ENCODE results near the gene XCL2. TPM values are rescaled to one million over a fixed set of nuclear protein-coding genes. Genes with fewer than 3 reads are reported as not detected.

Gene XCL2
- total and polyA plus RNA-seq, 3 experiments from 2014 or later = 90.6 to 350 (median 316) TPM

DNA sequence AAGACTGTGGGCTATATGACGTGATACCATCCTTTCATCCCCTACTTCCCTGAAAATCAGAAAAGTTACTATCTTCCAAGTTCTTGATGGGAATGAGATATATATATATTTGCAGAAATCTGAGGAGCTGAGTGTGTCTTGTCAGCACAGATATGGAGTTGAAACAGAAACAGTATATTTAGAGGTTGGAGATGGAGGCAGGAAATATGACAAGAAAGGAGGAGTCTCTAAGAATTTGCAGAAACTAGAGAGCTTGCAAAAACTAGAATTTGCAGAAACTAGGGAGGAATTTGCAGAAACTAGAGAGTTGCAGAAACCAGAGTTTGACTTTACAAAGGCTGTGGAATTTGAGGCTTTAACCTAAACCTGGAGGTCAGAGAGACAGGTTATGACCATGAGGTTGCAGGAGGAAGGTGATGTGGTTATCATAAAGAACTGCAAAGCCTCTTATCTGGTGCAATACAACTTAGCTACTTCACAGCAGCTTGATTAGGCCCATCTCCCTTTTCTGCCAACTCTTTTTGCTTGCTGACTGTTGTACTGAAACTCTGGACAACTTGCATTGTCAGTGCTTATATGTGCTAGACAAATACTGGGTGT is 22.3 kb downstream of the XCL2 start:
- Mint-ChIP-seq H3K9me3 (peaks cover 2 to 14% (median 8%) of the 10 kb centered on the region in 5 donors), H3K27me3 (no peaks in the 10 kb centered on the region), H3K36me3 (peaks cover 0 to 16% (median 5%) of the 10 kb centered on the region in 3 donors), H3K4me1 (peaks cover 59 to 75% (median 68%) of the 10 kb centered on the region in 3 donors), H3K4me3 (peak overlapping the region; percentile 1 to 87 (median 80)), H3K27ac (peak overlapping the region; percentile 11 to 97 (median 85))
- H3K4me3 ChIP-seq (ENCODE audit: low read length) = peak overlapping the region; percentile 15
- no peak overlapping the region for H3K27ac ChIP-seq (ENCODE audit: low read depth, low read length)
- ChIA-PET POLR2A (interaction anchor here (0.6 to 2.4 kb wide), 3 partner anchors 10 to 78 kb away, joined by 3 to 11 read pairs (median 4); no protein-coding TSS in a partner anchor), CTCF (interaction anchor here (1.2 to 2.7 kb wide), 5 partner anchors 9 to 82 kb away, joined by 3 to 8 read pairs (median 7); no protein-coding TSS in a partner anchor)
- no peaks in the 10 kb centered on the region for H3K36me3 ChIP-seq (ENCODE audit: insufficient read depth, low read length)
- H3K4me1 ChIP-seq (ENCODE audit: insufficient read depth, low read length) = peaks cover 56% of the 10 kb centered on the region
- no peaks in the 10 kb centered on the region for H3K27me3 ChIP-seq (ENCODE audit: insufficient read depth, low read length, poor library complexity, severe bottlenecking)
- peak in 2 of 5 donors; percentile 21 to 36 for DNase-seq
- H3K9me3 ChIP-seq (ENCODE audit: low read length) = no peaks in the 10 kb centered on the region

DNA sequence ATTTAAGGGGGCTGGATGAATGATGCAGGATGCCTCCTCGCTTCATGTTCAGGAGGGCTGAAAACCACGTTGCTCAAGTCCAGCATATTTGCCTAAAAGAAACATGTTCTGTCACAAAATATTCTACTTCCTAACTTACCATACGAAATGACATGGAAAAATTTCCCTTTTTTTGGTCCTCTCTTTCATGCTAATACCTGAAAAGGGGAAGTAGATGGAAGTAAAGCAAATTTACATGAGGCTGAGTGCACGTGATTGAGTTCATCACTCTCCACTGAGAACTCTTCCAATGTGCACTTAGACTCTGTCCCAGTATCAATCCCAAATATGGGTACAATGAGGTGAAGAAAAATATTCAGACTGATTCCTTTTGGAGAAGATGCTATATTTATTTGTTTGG is 23.0 kb downstream of the XCL2 start:
- H3K27ac ChIP-seq (ENCODE audit: low read depth, low read length) = no peak overlapping the region

DNA sequence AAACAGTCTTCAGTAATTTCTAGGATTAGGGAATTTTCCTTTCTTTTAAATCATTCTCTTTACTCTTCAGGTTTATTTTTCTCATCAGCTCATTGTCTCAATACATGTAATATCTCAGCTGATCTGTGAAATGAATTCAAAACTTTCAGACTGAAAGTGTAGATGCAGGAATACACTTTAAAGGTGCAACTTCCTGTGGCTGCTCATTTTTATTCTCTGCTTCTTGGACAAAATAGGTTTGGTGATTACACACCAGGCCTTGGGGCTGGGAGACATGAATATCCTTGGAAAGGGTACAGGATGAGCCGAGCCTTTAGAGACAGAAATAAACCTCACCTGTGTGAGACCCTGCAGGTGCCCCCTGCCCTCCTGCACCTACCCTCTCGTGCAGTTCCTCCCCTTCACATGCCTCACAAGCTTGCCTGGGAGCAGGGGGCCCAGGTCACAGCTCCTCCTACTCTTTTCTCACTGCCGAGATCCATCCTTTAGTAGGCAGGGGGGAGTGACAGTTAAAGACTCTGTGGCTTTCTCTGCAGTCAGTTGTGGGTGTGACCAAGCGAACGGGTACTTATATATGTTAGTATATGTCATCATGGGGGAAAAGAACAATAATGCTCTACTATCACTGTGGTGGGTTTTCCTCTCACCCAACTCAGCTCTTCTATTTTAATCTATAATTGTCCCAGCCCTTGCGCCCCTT is 23.6 kb downstream of the XCL2 start:
- Mint-ChIP-seq H3K4me3 (peak overlapping the region; percentile 62 to 87 (median 80)), H3K36me3 (peaks cover 0 to 16% (median 5%) of the 10 kb centered on the region in 3 donors), H3K4me1 (peaks cover 67 to 88% (median 72%) of the 10 kb centered on the region in 3 donors), H3K27ac (peak overlapping the region; percentile 63 to 97 (median 85)), H3K27me3 (no peaks in the 10 kb centered on the region), H3K9me3 (peaks cover 2 to 14% (median 8%) of the 10 kb centered on the region in 5 donors)
- no peaks in the 10 kb centered on the region for H3K9me3 ChIP-seq (ENCODE audit: low read length)
- no peaks in the 10 kb centered on the region for H3K36me3 ChIP-seq (ENCODE audit: insufficient read depth, low read length)
- no peaks in the 10 kb centered on the region for H3K27me3 ChIP-seq (ENCODE audit: insufficient read depth, low read length, poor library complexity, severe bottlenecking)
- no peak overlapping the region for H3K27ac ChIP-seq (ENCODE audit: low read depth, low read length)
- H3K4me1 ChIP-seq (ENCODE audit: insufficient read depth, low read length) = peaks cover 61% of the 10 kb centered on the region
- ChIA-PET CTCF (interaction anchor here (1.0 to 2.7 kb wide), 6 partner anchors 11 to 178 kb away, joined by 4 to 8 read pairs (median 6); no protein-coding TSS in a partner anchor), POLR2A (interaction anchor here (0.6 to 2.4 kb wide), 2 partner anchors 15 to 80 kb away, joined by 3 to 11 read pairs; no protein-coding TSS in a partner anchor)
- DNase-seq = peak; percentile 21 to 77 (median 27)
- H3K4me3 ChIP-seq (ENCODE audit: low read length) = no peak overlapping the region

More for the DNA sequence above, 23.0 kb downstream of the XCL2 start:
- CTCF ChIA-PET = interaction anchor here (1.2 to 2.7 kb wide), 7 partner anchors 10 to 178 kb away, joined by 3 to 8 read pairs (median 6); no protein-coding TSS in a partner anchor
- DNase-seq = no peak
- no peaks in the 10 kb centered on the region for H3K27me3 ChIP-seq (ENCODE audit: insufficient read depth, low read length, poor library complexity, severe bottlenecking)
- peaks cover 56% of the 10 kb centered on the region for H3K4me1 ChIP-seq (ENCODE audit: insufficient read depth, low read length)
- H3K4me3 ChIP-seq (ENCODE audit: low read length) = peak overlapping the region; percentile 15
- peaks cover 62 to 81% (median 68%) of the 10 kb centered on the region in 3 donors for H3K4me1 Mint-ChIP-seq
- peaks cover 2 to 14% (median 8%) of the 10 kb centered on the region in 5 donors for H3K9me3 Mint-ChIP-seq
- no peaks in the 10 kb centered on the region for H3K9me3 ChIP-seq (ENCODE audit: low read length)
- peak overlapping the region; percentile 62 to 87 (median 80) for H3K4me3 Mint-ChIP-seq
- H3K27me3 Mint-ChIP-seq = no peaks in the 10 kb centered on the region
- peak overlapping the region in 7 of 8 donors; percentile 67 to 97 (median 86) for H3K27ac Mint-ChIP-seq
- peaks cover 0 to 16% (median 5%) of the 10 kb centered on the region in 3 donors for H3K36me3 Mint-ChIP-seq
- H3K36me3 ChIP-seq (ENCODE audit: insufficient read depth, low read length) = no peaks in the 10 kb centered on the region
- POLR2A ChIA-PET = interaction anchor here (1.3 to 2.4 kb wide), 2 partner anchors 10 to 14 kb away, joined by 4 to 11 read pairs; no protein-coding TSS in a partner anchor

DNA sequence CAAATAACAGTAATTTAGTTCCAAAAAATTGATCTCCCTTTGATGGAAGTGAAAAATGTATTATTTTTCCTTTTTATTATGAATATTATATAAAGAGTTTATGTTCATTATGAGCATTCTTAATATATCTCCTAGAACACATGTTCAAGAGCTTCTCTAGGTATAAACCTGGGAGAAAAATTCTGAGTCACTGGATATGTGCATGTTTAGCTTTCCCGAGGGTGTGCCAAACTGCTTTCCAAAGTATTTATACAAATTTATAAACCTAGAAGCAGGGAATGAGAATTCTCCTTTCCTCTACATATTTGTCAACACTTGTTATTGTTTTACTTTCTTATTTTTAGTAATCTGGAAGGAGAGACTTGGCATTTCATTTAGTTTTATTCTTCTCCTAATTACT is 25.0 kb downstream of the XCL2 start:
- H3K4me3 Mint-ChIP-seq = no peak overlapping the region
- ChIA-PET CTCF (interaction anchor here (1.4 to 1.7 kb wide), 2 partner anchors 16 to 79 kb away, joined by 4 to 7 read pairs; no protein-coding TSS in a partner anchor), POLR2A (no interaction called here)
- peaks cover 75% of the 10 kb centered on the region for H3K4me1 ChIP-seq (ENCODE audit: insufficient read depth, low read length)
- no peaks in the 10 kb centered on the region for H3K27me3 ChIP-seq (ENCODE audit: insufficient read depth, low read length, poor library complexity, severe bottlenecking)
- no peaks in the 10 kb centered on the region for H3K36me3 ChIP-seq (ENCODE audit: insufficient read depth, low read length)
- no peaks in the 10 kb centered on the region for H3K9me3 ChIP-seq (ENCODE audit: low read length)
- no peaks in the 10 kb centered on the region for H3K27me3 Mint-ChIP-seq
- DNase-seq = no peak
- peaks cover 75 to 90% (median 78%) of the 10 kb centered on the region in 3 donors for H3K4me1 Mint-ChIP-seq
- H3K4me3 ChIP-seq (ENCODE audit: low read length) = no peak overlapping the region
- peaks cover under 1 to 8% (median 4%) of the 10 kb centered on the region in 5 donors for H3K9me3 Mint-ChIP-seq
- no peak overlapping the region for H3K27ac ChIP-seq (ENCODE audit: low read depth, low read length)
- H3K36me3 Mint-ChIP-seq = peaks cover 0 to 6% (median 2%) of the 10 kb centered on the region in 3 donors
- H3K27ac Mint-ChIP-seq = peak overlapping the region in 2 of 8 donors; percentile 43 to 97

DNA sequence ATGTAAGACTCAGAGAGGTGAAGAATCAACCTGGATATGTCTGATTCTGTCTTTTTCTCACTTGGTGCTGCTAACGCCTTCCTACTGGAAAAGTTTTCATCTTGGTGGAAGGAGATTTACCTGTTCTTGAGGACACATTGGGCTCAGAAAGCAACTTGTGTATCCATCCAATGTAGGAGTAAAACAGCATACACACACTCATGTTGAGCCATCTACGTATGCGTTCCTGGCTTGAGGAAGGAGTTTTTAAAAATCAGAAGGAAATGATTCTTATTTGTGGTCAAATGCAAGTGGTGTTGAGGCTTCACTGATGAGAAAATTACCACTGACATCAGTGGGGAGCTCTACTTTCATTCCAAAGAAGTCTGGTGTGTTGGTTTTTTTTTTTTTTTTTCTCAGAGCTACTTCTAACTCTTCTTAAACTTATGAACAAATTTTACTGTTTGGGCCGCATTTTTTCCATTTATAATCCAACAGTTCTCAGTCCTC is 25.6 kb downstream of the XCL2 start:
- H3K4me1 ChIP-seq (ENCODE audit: insufficient read depth, low read length) = peaks cover 80% of the 10 kb centered on the region
- peaks cover 79 to 92% (median 80%) of the 10 kb centered on the region in 3 donors for H3K4me1 Mint-ChIP-seq

DNA sequence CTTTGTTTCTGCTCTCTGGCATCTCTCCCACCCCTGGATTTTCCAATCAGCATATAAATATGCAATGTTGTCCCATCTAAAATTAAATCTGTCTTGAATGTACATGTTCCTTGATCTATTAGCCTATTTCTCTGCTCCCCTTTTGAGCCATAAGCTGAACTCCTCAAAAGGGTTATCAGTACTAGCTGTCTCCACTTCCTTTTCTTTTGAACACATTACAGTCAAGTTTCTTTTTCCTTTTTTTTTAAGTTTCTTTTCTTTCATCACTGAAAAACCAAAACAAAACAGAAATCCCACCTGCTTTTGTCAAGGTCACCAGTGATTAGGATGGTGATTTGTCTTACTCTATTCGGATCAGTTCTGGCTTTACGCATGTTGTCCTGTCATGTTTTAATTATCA is 29.3 kb downstream of the XCL2 start:
- DNase-seq = peak in 2 of 5 donors; percentile 19 to 38
- Histone ChIP-seq H3K27ac (ENCODE audit: low read depth, low read length) (no peak overlapping the region), H3K27me3 (ENCODE audit: insufficient read depth, low read length, poor library complexity, severe bottlenecking) (no peaks in the 10 kb centered on the region), H3K4me1 (ENCODE audit: insufficient read depth, low read length) (peaks cover 79% of the 10 kb centered on the region), H3K4me3 (ENCODE audit: low read length) (peak overlapping the region; percentile 21), H3K9me3 (ENCODE audit: low read length) (no peaks in the 10 kb centered on the region), H3K36me3 (ENCODE audit: insufficient read depth, low read length) (no peaks in the 10 kb centered on the region)
- H3K27me3 Mint-ChIP-seq = peaks cover 0 to 1% of the 10 kb centered on the region in 2 donors
- H3K4me3 Mint-ChIP-seq = peak overlapping the region; percentile 40 to 86 (median 76)
- no peaks in the 10 kb centered on the region for H3K36me3 Mint-ChIP-seq
- CTCF ChIA-PET = interaction anchor here (1.3 to 1.4 kb wide), 2 partner anchors 21 to 171 kb away, joined by 4 to 5 read pairs; no protein-coding TSS in a partner anchor
- POLR2A ChIA-PET = interaction anchor here (0.6 to 0.8 kb wide), 2 partner anchors 37 to 70 kb away, joined by 3 read pairs; no protein-coding TSS in a partner anchor
- H3K4me1 Mint-ChIP-seq = peaks cover 78 to 93% (median 81%) of the 10 kb centered on the region in 3 donors
- peak overlapping the region; percentile 77 to 97 (median 90) for H3K27ac Mint-ChIP-seq
- H3K9me3 Mint-ChIP-seq = no peaks in the 10 kb centered on the region

More for the DNA sequence above, 25.6 kb downstream of the XCL2 start:
- H3K9me3 Mint-ChIP-seq = peaks cover 0 to 6% (median 2%) of the 10 kb centered on the region in 5 donors
- peak overlapping the region in 6 of 8 donors; percentile 20 to 63 (median 39) for H3K27ac Mint-ChIP-seq
- no peaks in the 10 kb centered on the region for H3K27me3 ChIP-seq (ENCODE audit: insufficient read depth, low read length, poor library complexity, severe bottlenecking)
- ChIA-PET POLR2A (no interaction called here), CTCF (interaction anchor here (0.8 to 1.7 kb wide), 3 partner anchors 17 to 175 kb away, joined by 3 to 7 read pairs (median 4); no protein-coding TSS in a partner anchor)
- H3K4me3 ChIP-seq (ENCODE audit: low read length) = peak overlapping the region; percentile 10
- H3K27ac ChIP-seq (ENCODE audit: low read depth, low read length) = no peak overlapping the region
- H3K4me3 Mint-ChIP-seq = peak overlapping the region in 5 of 7 donors; percentile 26 to 78 (median 46)
- no peaks in the 10 kb centered on the region for H3K27me3 Mint-ChIP-seq
- DNase-seq = peak in 1 of 5 donors; percentile 18
- H3K36me3 Mint-ChIP-seq = peaks cover 0 to 4% (median 2%) of the 10 kb centered on the region in 3 donors
- no peaks in the 10 kb centered on the region for H3K36me3 ChIP-seq (ENCODE audit: insufficient read depth, low read length)
- no peaks in the 10 kb centered on the region for H3K9me3 ChIP-seq (ENCODE audit: low read length)

DNA sequence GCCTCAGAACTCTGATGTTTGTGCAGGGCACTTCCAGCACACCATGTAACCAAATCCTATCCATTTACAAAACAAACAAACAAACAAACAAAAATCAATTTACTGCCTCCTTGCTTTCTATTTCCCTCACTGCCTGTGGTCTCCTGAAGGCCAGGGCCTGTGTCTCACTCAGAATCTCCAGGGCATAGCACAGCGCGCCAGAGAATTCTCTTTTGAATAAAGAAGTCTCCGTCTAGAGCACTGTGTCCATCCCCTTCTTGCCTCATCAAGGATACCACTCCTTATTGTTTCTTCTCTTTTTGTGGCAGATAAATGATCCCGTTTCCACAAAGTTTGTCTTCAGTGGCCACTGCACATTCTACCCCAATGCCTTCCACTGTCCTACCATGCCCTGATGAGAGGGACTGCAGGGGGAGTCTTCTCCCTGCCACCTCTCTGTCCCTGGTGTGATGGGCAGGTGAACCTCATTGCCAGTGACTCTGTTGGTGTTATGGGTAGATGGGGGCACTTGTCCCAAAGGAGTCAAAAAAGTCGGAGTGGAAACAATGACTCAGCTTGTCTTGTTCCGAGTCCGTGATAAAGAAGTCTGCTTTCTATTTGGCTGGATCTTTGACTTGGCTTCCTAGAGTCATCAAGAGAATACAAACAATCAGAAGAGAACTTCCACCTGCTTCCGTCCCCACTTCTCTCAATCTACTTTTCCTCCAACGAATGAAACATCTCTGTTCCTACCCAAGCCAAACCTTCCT is 30.0 kb downstream of the XCL2 start:
- no peaks in the 10 kb centered on the region for H3K9me3 Mint-ChIP-seq
- peak overlapping the region; percentile 13 for H3K27ac ChIP-seq (ENCODE audit: low read depth, low read length)
- H3K4me1 Mint-ChIP-seq = peaks cover 80 to 93% (median 82%) of the 10 kb centered on the region in 3 donors
- no peaks in the 10 kb centered on the region for H3K9me3 ChIP-seq (ENCODE audit: low read length)
- H3K36me3 Mint-ChIP-seq = no peaks in the 10 kb centered on the region
- POLR2A ChIA-PET = interaction anchor here (0.6 to 0.8 kb wide), 2 partner anchors 36 to 70 kb away, joined by 3 read pairs; no protein-coding TSS in a partner anchor
- H3K4me3 ChIP-seq (ENCODE audit: low read length) = peak overlapping the region; percentile 21
- peaks cover 73% of the 10 kb centered on the region for H3K4me1 ChIP-seq (ENCODE audit: insufficient read depth, low read length)
- DNase-seq = peak in 1 of 5 donors; percentile 58
- CTCF ChIA-PET = interaction anchor here (1.3 to 1.4 kb wide), 2 partner anchors 21 to 171 kb away, joined by 4 to 5 read pairs; no protein-coding TSS in a partner anchor
- H3K27ac Mint-ChIP-seq = peak overlapping the region; percentile 77 to 97 (median 90)
- H3K36me3 ChIP-seq (ENCODE audit: insufficient read depth, low read length) = no peaks in the 10 kb centered on the region
- peaks cover 0 to 1% of the 10 kb centered on the region in 2 donors for H3K27me3 Mint-ChIP-seq
- no peaks in the 10 kb centered on the region for H3K27me3 ChIP-seq (ENCODE audit: insufficient read depth, low read length, poor library complexity, severe bottlenecking)
- H3K4me3 Mint-ChIP-seq = peak overlapping the region; percentile 40 to 86 (median 77)

All from CD8-positive, alpha-beta memory T cell (primary cell).